ENCODE measurements around the gene GRK7. TPM values are rescaled to one million over a fixed set of nuclear protein-coding genes. Genes with fewer than 3 reads are reported as not detected.
A peak's percentile ranks its signal among the peaks of the same experiment; 100 is the strongest.
"Not testable (repeated sequence)": the region's sequence is repeated elsewhere in the genome, so short reads cannot be mapped to it uniquely, and the experiment has no call there.

GRK7 gene
- total RNA-seq, 1 experiment from 2014 or later, result not detected

- no peak overlapping the region for H3K14ac ChIP-seq (ENCODE audit: insufficient read depth, low read length)
- no peak overlapping the region for H3K9ac ChIP-seq (ENCODE audit: extremely low read depth, insufficient read length, low read length)
- no peaks in the 10 kb centered on the region for H3K79me1 ChIP-seq (ENCODE audit: insufficient read depth, low read depth, low read length, poor library complexity, severe bottlenecking)
- H3K9me3 ChIP-seq (ENCODE audit: control insufficient read depth, low read depth, low read length), result no peaks in the 10 kb centered on the region
- H2BK120ac ChIP-seq (ENCODE audit: low read depth, low read length, poor library complexity, severe bottlenecking), result no peak overlapping the region
- no peak for TF ChIP-seq CTCF (conservative IDR thresholded peaks at IDR 0.05)
- H3K56ac ChIP-seq (ENCODE audit: insufficient read length, low read depth, low read length), result no peak overlapping the region
- no peaks in the 10 kb centered on the region for H3K23me2 ChIP-seq (ENCODE audit: insufficient read length, low read depth, low read length, poor library complexity, severe bottlenecking)
- H3K79me2 ChIP-seq (ENCODE audit: insufficient read depth, low read length), result no peaks in the 10 kb centered on the region
- no peaks in the 10 kb centered on the region for H3K4me1 ChIP-seq (ENCODE audit: insufficient read depth, low read length)
- H2BK5ac ChIP-seq (ENCODE audit: insufficient read length, low read length), result no peak overlapping the region
- no peak overlapping the region for H2BK20ac ChIP-seq (ENCODE audit: low read depth, low read length, poor library complexity, severe bottlenecking)
- 0 out of 7 replicates have a peak, but pooled peaks cover 0 to 5% (median 0%) of the 10 kb centered on the region in 3 experiments for H3K36me3 Mint-ChIP-seq (ENCODE audit: insufficient read depth in 1 of 3, low read depth in 3 of 3)
- H3K9me3 Mint-ChIP-seq, result no peaks in the 10 kb centered on the region
- no peaks in the 10 kb centered on the region for H3K27me3 ChIP-seq (ENCODE audit: insufficient read depth, low read length)
- H3T11ph ChIP-seq (ENCODE audit: low read length), result no peak overlapping the region
- no peak overlapping the region for H3K27ac Mint-ChIP-seq
- H4K20me1 ChIP-seq (ENCODE audit: control insufficient read depth, insufficient read depth, insufficient read length), result no peaks in the 10 kb centered on the region
- H3K27me3 Mint-ChIP-seq (ENCODE audit: low read depth), result no peaks in the 10 kb centered on the region
- no peak overlapping the region for H2AK5ac ChIP-seq (ENCODE audit: insufficient read length, low read length)
- no peak overlapping the region for H3K27ac ChIP-seq (ENCODE audit: insufficient read length, low read depth, low read length)
- WGBS (ENCODE audit: extremely low coverage, insufficient read length, low lambda C conversion rate), result no CpG with 5 or more reads among the region's 1 CpG
- H2BK15ac ChIP-seq (ENCODE audit: low read depth, low read length), result no peak overlapping the region
- H4K8ac ChIP-seq (replicated peaks; ENCODE audit: insufficient read length, low read depth, low read length), result no peak overlapping the region
- H4K5ac ChIP-seq (ENCODE audit: insufficient read length, low read depth, low read length), result no peak overlapping the region
- H2AFZ ChIP-seq (ENCODE audit: low read length), result no peak overlapping the region
- no peaks in the 10 kb centered on the region for H3K4me1 Mint-ChIP-seq
- no peak overlapping the region for H3K4ac ChIP-seq (ENCODE audit: low read depth, low read length)
- H3K4me2 ChIP-seq (ENCODE audit: insufficient read depth, insufficient read length, low read length), result no peak overlapping the region
- no peak overlapping the region for H4K91ac ChIP-seq (ENCODE audit: insufficient read length, low read depth, low read length)
- DNase-seq, result no peak
- H2BK12ac ChIP-seq (ENCODE audit: insufficient read length, low read depth, low read length), result no peak overlapping the region
- H3K23ac ChIP-seq (ENCODE audit: insufficient read length, low read depth, low read length), result no peak overlapping the region
- H3K18ac ChIP-seq (ENCODE audit: insufficient read length, low read depth, low read length), result no peak overlapping the region
- no peak overlapping the region for H3K4me3 Mint-ChIP-seq
Observed at GRCh38 chr3:141754032-141754431, 9.2 kb upstream of the GRK7 start.

GRCh38 chr3:141762552-141762951, 656 bp upstream of the GRK7 start:
- not testable (repeated sequence) for H4K91ac ChIP-seq (ENCODE audit: insufficient read length, low read depth, low read length); H3K27me3 ChIP-seq (ENCODE audit: insufficient read depth, low read length); H2BK5ac ChIP-seq (ENCODE audit: insufficient read length, low read length); H3K23me2 ChIP-seq (ENCODE audit: insufficient read length, low read depth, low read length, poor library complexity, severe bottlenecking); H2AK5ac ChIP-seq (ENCODE audit: insufficient read length, low read length); H3K4me1 Mint-ChIP-seq; H4K8ac ChIP-seq (replicated peaks; ENCODE audit: insufficient read length, low read depth, low read length); H3K27ac ChIP-seq (ENCODE audit: insufficient read length, low read depth, low read length); H3K79me2 ChIP-seq (ENCODE audit: insufficient read depth, low read length); H2BK120ac ChIP-seq (ENCODE audit: low read depth, low read length, poor library complexity, severe bottlenecking); H2BK20ac ChIP-seq (ENCODE audit: low read depth, low read length, poor library complexity, severe bottlenecking); H3K36me3 Mint-ChIP-seq (ENCODE audit: insufficient read depth in 1 of 3, low read depth in 3 of 3); H3K79me1 ChIP-seq (ENCODE audit: insufficient read depth, low read depth, low read length, poor library complexity, severe bottlenecking); H2AFZ ChIP-seq (ENCODE audit: low read length); H3K56ac ChIP-seq (ENCODE audit: insufficient read length, low read depth, low read length); H2BK15ac ChIP-seq (ENCODE audit: low read depth, low read length); H3K18ac ChIP-seq (ENCODE audit: insufficient read length, low read depth, low read length); H3K4ac ChIP-seq (ENCODE audit: low read depth, low read length); H3K14ac ChIP-seq (ENCODE audit: insufficient read depth, low read length); H3T11ph ChIP-seq (ENCODE audit: low read length); H4K5ac ChIP-seq (ENCODE audit: insufficient read length, low read depth, low read length); DNase-seq; H4K20me1 ChIP-seq (ENCODE audit: control insufficient read depth, insufficient read depth, insufficient read length); H3K9me3 Mint-ChIP-seq; H3K4me2 ChIP-seq (ENCODE audit: insufficient read depth, insufficient read length, low read length); H3K4me1 ChIP-seq (ENCODE audit: insufficient read depth, low read length); H3K9me3 ChIP-seq (ENCODE audit: control insufficient read depth, low read depth, low read length); H2BK12ac ChIP-seq (ENCODE audit: insufficient read length, low read depth, low read length); H3K27me3 Mint-ChIP-seq (ENCODE audit: low read depth); H3K23ac ChIP-seq (ENCODE audit: insufficient read length, low read depth, low read length)
- H3K9ac ChIP-seq (ENCODE audit: extremely low read depth, insufficient read length, low read length), result peak overlapping the region; percentile 20
- Mint-ChIP-seq H3K4me3 (peak overlapping the region; percentile 61 to 70), H3K27ac (peak overlapping the region in 2 of 3 experiments; percentile 74 to 87; a peak in 2 of 7 replicates)
- WGBS (ENCODE audit: extremely low coverage, insufficient read length, low lambda C conversion rate), result no CpG with 5 or more reads among the region's 19 CpGs
